Adipocyte (in vitro differentiated cells): ENCODE measurements around the gene PIBF1.
A peak's percentile ranks its signal among the peaks of the same experiment; 100 is the strongest.

Source experiments
- DNase-seq: peaks from one replicate; pipeline ENCODE4 v3.0.0-alpha.2; 2015; ENCODE audit warnings: low read depth
- H3K27me3 ChIP-seq: replicated peaks from 2 replicates; pipeline ENCODE4 v1.7.0; 2013; ENCODE audit warnings: mild to moderate bottlenecking, low read length, moderate library complexity; ENCODE audit not compliant: control insufficient read depth, insufficient read depth
- H3K36me3 ChIP-seq: 2 replicates; pipeline ENCODE4 v1.7.0; 2013; ENCODE audit warnings: low read length, mild to moderate bottlenecking, moderate library complexity; ENCODE audit not compliant: control insufficient read depth, insufficient read depth, severe bottlenecking
- H3K4me1 ChIP-seq: 2 replicates; pipeline ENCODE4 v1.7.0; 2013; ENCODE audit warnings: mild to moderate bottlenecking, low read length, moderate library complexity; ENCODE audit not compliant: control insufficient read depth, insufficient read depth
- H3K4me3 ChIP-seq: 2 replicates; pipeline ENCODE4 v1.7.0; 2013; ENCODE audit warnings: mild to moderate bottlenecking, low read length, moderate library complexity
- H3K9ac ChIP-seq: 2 replicates; pipeline ENCODE4 v1.7.0; 2013; ENCODE audit warnings: mild to moderate bottlenecking, low read length, moderate library complexity
- H3K9me3 ChIP-seq: 2 replicates; pipeline ENCODE4 v1.7.0; 2013; ENCODE audit warnings: mild to moderate bottlenecking, low read length, moderate library complexity; ENCODE audit not compliant: control insufficient read depth

PIBF1 gene

GRCh38 chr13:72781451-72782439, at the start of gene PIBF1, which contains the start of gene DIS3:
Gene PIBF1 (plus strand): TSS chr13:72782133. CDS start chr13:72783470, 1,337 bp downstream.
Gene DIS3 (minus strand): TSS chr13:72781900. CDS start chr13:72781832, 68 bp downstream.
- Histone ChIP-seq H3K4me3 (peak within 1 kb of the TSS; percentile 89), H3K27me3 (no peaks in the 10 kb centered on the region), H3K9ac (peak within 1 kb of the TSS; percentile 93), H3K9me3 (no peaks in the 10 kb centered on the region), H3K4me1 (peaks cover 31% of the 10 kb centered on the region), H3K36me3 (peaks cover 26% of the 10 kb centered on the region)
- peak; percentile 100 for DNase-seq

GRCh38 chr13:72737033-72737432, 44.9 kb upstream of the PIBF1 start:
- no peaks in the 10 kb centered on the region for H3K36me3 ChIP-seq
- no peak for DNase-seq
- no peak overlapping the region for H3K9ac ChIP-seq

GRCh38 chr13:72740015-72740414, 41.9 kb upstream of the PIBF1 start:
- Histone ChIP-seq H3K36me3 (peaks cover 8% of the 10 kb centered on the region), H3K27me3 (no peaks in the 10 kb centered on the region), H3K9ac (no peak overlapping the region), H3K4me3 (no peak overlapping the region), H3K9me3 (no peaks in the 10 kb centered on the region), H3K4me1 (peaks cover 5% of the 10 kb centered on the region)
- DNase-seq = no peak

More at GRCh38 chr13:72737033-72737432, 44.9 kb upstream of the PIBF1 start:
- Histone ChIP-seq H3K9me3 (no peaks in the 10 kb centered on the region), H3K4me3 (no peak overlapping the region), H3K4me1 (no peaks in the 10 kb centered on the region), H3K27me3 (no peaks in the 10 kb centered on the region)

- Histone ChIP-seq H3K27me3 (no peaks in the 10 kb centered on the region), H3K4me1 (peaks cover 9% of the 10 kb centered on the region), H3K4me3 (no peak overlapping the region), H3K9ac (no peak overlapping the region), H3K36me3 (peaks cover 30% of the 10 kb centered on the region), H3K9me3 (no peaks in the 10 kb centered on the region)
- DNase-seq = no peak
Observed at GRCh38 chr13:72745260-72745659, 36.7 kb upstream of the PIBF1 start.

GRCh38 chr13:72751220-72751619, 30.7 kb upstream of the PIBF1 start:
- H3K4me1 ChIP-seq = no peaks in the 10 kb centered on the region
- no peaks in the 10 kb centered on the region for H3K27me3 ChIP-seq
- no peaks in the 10 kb centered on the region for H3K9me3 ChIP-seq
- no peak for DNase-seq
- no peak overlapping the region for H3K4me3 ChIP-seq
- H3K36me3 ChIP-seq = peaks cover 77% of the 10 kb centered on the region
- no peak overlapping the region for H3K9ac ChIP-seq

- peaks cover 91% of the 10 kb centered on the region for H3K36me3 ChIP-seq
- DNase-seq = no peak
- H3K9me3 ChIP-seq = no peaks in the 10 kb centered on the region
- no peak overlapping the region for H3K9ac ChIP-seq
- no peak overlapping the region for H3K4me3 ChIP-seq
- H3K4me1 ChIP-seq = no peaks in the 10 kb centered on the region
- H3K27me3 ChIP-seq = no peaks in the 10 kb centered on the region
Observed at GRCh38 chr13:72754111-72754510, 27.8 kb upstream of the PIBF1 start.

- DNase-seq = no peak
- H3K4me1 ChIP-seq = peaks cover 3% of the 10 kb centered on the region
- H3K9ac ChIP-seq = no peak overlapping the region
- H3K27me3 ChIP-seq = no peaks in the 10 kb centered on the region
- no peak overlapping the region for H3K4me3 ChIP-seq
- peaks cover 99% of the 10 kb centered on the region for H3K36me3 ChIP-seq
- H3K9me3 ChIP-seq = no peaks in the 10 kb centered on the region
Observed at GRCh38 chr13:72757792-72758535, 24.0 kb upstream of the PIBF1 start.

- Histone ChIP-seq H3K9me3 (no peaks in the 10 kb centered on the region), H3K4me3 (no peak overlapping the region), H3K27me3 (no peaks in the 10 kb centered on the region), H3K36me3 (peaks cover 95% of the 10 kb centered on the region), H3K9ac (no peak overlapping the region), H3K4me1 (peaks cover 18% of the 10 kb centered on the region)
- no peak for DNase-seq
Observed at GRCh38 chr13:72760189-72760588, 21.7 kb upstream of the PIBF1 start.

GRCh38 chr13:72763411-72763810, 18.5 kb upstream of the PIBF1 start:
- H3K27me3 ChIP-seq = no peaks in the 10 kb centered on the region
- no peaks in the 10 kb centered on the region for H3K9me3 ChIP-seq
- peaks cover 18% of the 10 kb centered on the region for H3K4me1 ChIP-seq
- peaks cover 96% of the 10 kb centered on the region for H3K36me3 ChIP-seq
- DNase-seq = peak; percentile 62
- H3K9ac ChIP-seq = no peak overlapping the region
- H3K4me3 ChIP-seq = no peak overlapping the region

GRCh38 chr13:72774019-72774418, 7.9 kb upstream of the PIBF1 start:
- H3K36me3 ChIP-seq = peaks cover 97% of the 10 kb centered on the region
- DNase-seq = peak; percentile 82

GRCh38 chr13:72782717-72783116, 784 bp downstream of the PIBF1 start:
- Histone ChIP-seq H3K36me3 (peaks cover 16% of the 10 kb centered on the region), H3K4me3 (peak overlapping the region; percentile 89), H3K9ac (peak overlapping the region; percentile 93), H3K9me3 (no peaks in the 10 kb centered on the region), H3K4me1 (peaks cover 31% of the 10 kb centered on the region), H3K27me3 (no peaks in the 10 kb centered on the region)
- peak; percentile 38 for DNase-seq

More at GRCh38 chr13:72774019-72774418, 7.9 kb upstream of the PIBF1 start:
- Histone ChIP-seq H3K9ac (no peak overlapping the region), H3K4me1 (peaks cover 10% of the 10 kb centered on the region), H3K9me3 (no peaks in the 10 kb centered on the region), H3K27me3 (no peaks in the 10 kb centered on the region), H3K4me3 (no peak overlapping the region)
